Measurements from ENCODE around the gene ANO10.
"Not testable (repeated sequence)": the region's sequence is repeated elsewhere in the genome, so short reads cannot be mapped to it uniquely, and the experiment has no call there.

ANO10 gene

DNA sequence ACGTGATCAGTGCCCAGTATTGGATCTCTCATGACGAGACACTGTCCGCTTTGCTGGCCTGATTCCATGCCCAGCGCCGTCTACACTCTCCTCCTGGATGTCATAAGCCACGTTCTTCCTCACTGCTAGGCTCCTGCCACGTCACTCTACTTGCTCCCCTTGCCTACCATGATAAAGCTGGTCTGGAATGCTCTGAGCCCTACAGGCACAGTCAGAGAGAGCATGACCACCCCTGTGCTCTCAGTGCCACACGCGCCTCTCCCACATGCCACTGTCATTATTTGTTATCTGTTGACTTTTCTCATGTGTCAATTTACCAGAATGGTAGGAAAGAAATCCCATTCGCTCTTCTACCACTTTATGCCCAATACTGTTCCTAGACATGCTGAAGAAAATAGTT lies 148.6 kb downstream of the ANO10 start:
- ChIA-PET CTCF (interaction anchor here (2.9 kb wide), 1 partner anchor 30 kb away, joined by 8 read pairs; no protein-coding TSS in a partner anchor), POLR2A (no interaction called here)
- TF ChIP-seq, protein P1, sequence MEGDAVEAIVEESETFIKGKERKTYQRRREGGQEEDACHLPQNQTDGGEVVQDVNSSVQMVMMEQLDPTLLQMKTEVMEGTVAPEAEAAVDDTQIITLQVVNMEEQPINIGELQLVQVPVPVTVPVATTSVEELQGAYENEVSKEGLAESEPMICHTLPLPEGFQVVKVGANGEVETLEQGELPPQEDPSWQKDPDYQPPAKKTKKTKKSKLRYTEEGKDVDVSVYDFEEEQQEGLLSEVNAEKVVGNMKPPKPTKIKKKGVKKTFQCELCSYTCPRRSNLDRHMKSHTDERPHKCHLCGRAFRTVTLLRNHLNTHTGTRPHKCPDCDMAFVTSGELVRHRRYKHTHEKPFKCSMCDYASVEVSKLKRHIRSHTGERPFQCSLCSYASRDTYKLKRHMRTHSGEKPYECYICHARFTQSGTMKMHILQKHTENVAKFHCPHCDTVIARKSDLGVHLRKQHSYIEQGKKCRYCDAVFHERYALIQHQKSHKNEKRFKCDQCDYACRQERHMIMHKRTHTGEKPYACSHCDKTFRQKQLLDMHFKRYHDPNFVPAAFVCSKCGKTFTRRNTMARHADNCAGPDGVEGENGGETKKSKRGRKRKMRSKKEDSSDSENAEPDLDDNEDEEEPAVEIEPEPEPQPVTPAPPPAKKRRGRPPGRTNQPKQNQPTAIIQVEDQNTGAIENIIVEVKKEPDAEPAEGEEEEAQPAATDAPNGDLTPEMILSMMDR (IDR thresholded peaks at IDR 0.05; ENCODE audit: insufficient read depth, low read length, missing control alignments), result no peak
- H3K4me3 ChIP-seq (ENCODE audit: low read depth, low read length), result no peak overlapping the region
- no peak for DNase-seq (ENCODE audit: low read depth, low spot score)

DNA sequence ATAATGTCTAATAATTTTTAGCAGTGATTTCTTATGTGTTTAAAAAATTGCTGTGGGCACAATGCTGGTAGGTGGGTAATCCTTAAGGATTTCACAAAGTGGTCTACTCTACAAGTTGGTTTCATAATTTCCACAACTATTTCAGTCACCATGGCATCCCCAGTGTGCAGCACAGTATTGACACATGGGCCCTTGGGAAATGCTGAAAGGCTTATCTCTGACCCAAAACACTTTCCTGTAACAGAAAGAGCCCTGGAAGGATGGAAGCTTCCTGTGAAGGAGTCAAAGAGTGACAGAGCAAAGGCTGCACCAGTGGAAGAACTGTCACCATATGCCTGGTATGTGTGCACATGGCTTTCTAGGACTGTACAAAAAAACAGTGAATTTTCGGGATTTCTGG lies 153.7 kb downstream of the ANO10 start:
- TF ChIP-seq, protein P1 (IDR thresholded peaks at IDR 0.05; ENCODE audit: insufficient read depth, low read length, missing control alignments), result no peak
- CTCF ChIA-PET, result interaction anchor here (1.0 kb wide), 1 partner anchor 10 kb away, joined by 5 read pairs; no protein-coding TSS in a partner anchor
- H3K4me3 ChIP-seq (ENCODE audit: low read depth, low read length), result no peak overlapping the region
- DNase-seq (ENCODE audit: low read depth, low spot score), result no peak
- POLR2A ChIA-PET, result no interaction called here

DNA sequence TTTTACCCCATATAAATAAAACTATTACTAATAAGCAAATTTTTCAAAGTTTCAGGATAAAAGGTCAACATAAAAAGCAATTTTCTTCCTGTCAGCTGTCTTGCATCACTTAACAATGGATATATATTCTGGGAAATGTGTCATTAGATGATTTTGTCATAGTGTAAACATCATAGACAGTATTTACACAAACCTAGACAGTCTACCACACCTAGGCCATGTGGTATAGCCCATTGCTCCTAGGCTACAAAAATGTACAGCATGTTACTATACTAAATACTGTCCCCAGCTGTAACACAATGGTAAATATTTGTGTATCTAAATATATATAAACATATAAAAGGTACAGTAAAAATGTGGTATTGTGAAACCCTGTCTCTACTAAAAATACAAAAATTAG lies 156.7 kb downstream of the ANO10 start:
- DNase-seq (ENCODE audit: low read depth, low spot score), result no peak
- H3K4me3 ChIP-seq (ENCODE audit: low read depth, low read length), result no peak overlapping the region
- POLR2A ChIA-PET, result no interaction called here
- CTCF ChIA-PET, result no interaction called here
- TF ChIP-seq, protein P1 (IDR thresholded peaks at IDR 0.05; ENCODE audit: insufficient read depth, low read length, missing control alignments), result no peak

DNA sequence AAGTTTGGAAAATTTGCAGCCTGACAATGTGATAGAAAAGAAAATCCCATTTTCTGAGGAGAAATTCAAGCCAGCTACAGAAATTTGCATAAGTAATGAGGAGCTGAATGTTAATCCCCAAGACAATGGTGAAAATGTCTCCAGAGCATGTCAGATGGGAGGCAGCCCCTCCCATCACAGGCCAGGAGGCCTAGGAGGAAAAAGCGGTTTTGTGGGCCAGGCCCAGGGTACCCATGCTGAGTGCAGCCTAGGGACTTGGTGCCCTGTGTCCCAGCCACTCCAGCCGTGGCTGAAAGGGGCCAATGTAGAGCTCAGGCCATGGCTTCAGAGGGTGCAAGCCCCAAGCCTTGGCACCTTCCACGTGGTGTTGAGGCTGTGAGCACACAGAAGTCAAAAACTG lies 159.2 kb downstream of the ANO10 start:
- H3K4me3 ChIP-seq (ENCODE audit: low read depth, low read length); POLR2A ChIA-PET; CTCF ChIA-PET; DNase-seq (ENCODE audit: low read depth, low spot score): not testable (repeated sequence)

DNA sequence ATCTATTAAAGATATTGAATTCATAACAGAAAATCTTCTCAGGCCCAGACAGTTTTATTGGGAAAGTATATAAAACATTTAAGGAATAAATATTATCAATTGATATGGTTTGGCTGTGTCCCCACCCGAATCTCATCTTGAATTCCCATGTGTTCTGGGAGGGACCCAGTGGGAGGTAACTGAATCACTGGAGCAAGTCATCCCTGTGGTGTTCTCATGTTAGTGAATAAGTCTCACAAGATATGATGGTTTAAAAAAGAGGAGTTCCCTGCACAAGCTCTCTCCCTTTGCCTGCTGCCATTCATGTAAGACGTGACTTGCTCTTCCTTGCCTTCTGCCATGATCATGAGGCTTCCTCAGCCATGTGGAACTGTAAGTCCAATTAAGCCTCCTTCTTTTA lies 160.5 kb downstream of the ANO10 start:
- CTCF ChIA-PET, result no interaction called here

DNA sequence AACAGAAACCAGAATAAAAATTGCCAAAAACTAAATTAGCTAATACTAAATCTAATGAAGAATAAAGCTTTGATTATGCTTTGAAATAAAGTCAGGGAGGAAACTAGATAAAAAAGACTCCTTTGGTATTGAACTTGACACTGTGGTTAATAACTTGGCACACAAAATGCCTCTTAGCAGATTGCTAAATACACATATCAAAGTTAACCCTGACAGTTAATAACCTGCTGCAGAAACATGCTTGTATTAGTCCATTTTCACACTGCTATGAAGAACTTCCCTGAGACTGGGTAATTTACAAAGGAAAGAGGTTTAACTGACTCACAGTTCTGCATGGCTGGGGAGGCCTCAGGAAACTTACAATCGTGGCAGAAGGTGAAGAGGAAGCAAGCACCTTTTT lies 164.8 kb downstream of the ANO10 start:
- DNase-seq (ENCODE audit: low read depth, low spot score); H3K4me3 ChIP-seq (ENCODE audit: low read depth, low read length); POLR2A ChIA-PET; CTCF ChIA-PET: not testable (repeated sequence)

More for the DNA sequence above, 160.5 kb downstream of the ANO10 start:
- TF ChIP-seq, protein P1 (IDR thresholded peaks at IDR 0.05; ENCODE audit: insufficient read depth, low read length, missing control alignments), result no peak
- no peak for DNase-seq (ENCODE audit: low read depth, low spot score)
- POLR2A ChIA-PET, result no interaction called here
- no peak overlapping the region for H3K4me3 ChIP-seq (ENCODE audit: low read depth, low read length)

DNA sequence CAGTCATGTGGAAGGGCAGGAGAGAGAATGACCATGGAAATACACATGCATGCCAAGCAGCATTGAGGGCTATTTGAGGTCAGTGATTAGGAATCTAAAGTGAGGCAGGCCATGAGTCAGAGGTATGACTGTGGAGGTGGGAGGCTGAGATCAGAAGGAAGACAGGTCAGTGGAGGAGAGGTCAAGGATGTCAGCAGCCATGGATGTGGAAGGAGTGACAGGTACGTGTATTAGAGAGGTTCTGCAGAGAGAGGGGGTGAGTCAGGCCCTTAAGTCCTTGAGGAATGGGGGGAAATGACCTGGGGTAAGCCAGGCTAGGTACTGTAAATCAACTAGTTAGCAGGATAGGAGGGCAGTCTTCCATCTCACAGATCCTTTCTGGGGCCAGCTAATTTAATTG lies 166.6 kb downstream of the ANO10 start:
- TF ChIP-seq, protein P1 (IDR thresholded peaks at IDR 0.05; ENCODE audit: insufficient read depth, low read length, missing control alignments), result no peak
- CTCF ChIA-PET, result interaction anchor here (1.0 kb wide), 1 partner anchor 40 kb away, joined by 3 read pairs; no protein-coding TSS in a partner anchor
- peak; percentile 4 for DNase-seq (ENCODE audit: low read depth, low spot score)
- no peak overlapping the region for H3K4me3 ChIP-seq (ENCODE audit: low read depth, low read length)
- POLR2A ChIA-PET, result no interaction called here

All from AG04449 (cell line).